Measurements from ENCODE around the gene ATF6B. TPM values are rescaled to one million over a fixed set of nuclear protein-coding genes. Genes with fewer than 3 reads are reported as not detected.
A peak's percentile ranks its signal among the peaks of the same experiment; 100 is the strongest.

ATF6B gene
- total RNA-seq, 1 donor from 2014 or later, result 83.7 TPM

DNA sequence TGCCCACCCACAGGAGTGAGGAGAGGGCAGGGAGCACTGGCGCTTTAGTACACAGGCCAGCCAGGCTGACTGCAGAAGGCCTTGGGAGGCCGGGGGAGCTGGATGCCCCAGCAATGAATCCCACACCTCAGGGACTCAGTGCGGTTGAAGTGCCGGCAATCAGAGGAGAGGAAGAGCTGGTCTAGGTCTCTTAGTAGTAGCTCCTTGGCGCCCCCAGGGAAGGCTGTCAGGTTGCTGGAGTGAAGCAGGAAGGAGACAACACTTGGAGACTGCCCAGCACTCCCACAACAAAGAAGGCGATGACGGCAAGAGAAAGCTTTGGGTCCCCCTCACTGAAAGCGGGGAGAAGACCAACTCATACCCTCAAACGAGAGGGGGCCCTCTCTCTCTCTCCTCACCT is 10.6 kb downstream of the ATF6B start:
- ATAC-seq (no peak), DNase-seq (no peak)
- intact Hi-C loops (cut with DNase I), result no loop called here
- TF ChIP-seq, protein P1, sequence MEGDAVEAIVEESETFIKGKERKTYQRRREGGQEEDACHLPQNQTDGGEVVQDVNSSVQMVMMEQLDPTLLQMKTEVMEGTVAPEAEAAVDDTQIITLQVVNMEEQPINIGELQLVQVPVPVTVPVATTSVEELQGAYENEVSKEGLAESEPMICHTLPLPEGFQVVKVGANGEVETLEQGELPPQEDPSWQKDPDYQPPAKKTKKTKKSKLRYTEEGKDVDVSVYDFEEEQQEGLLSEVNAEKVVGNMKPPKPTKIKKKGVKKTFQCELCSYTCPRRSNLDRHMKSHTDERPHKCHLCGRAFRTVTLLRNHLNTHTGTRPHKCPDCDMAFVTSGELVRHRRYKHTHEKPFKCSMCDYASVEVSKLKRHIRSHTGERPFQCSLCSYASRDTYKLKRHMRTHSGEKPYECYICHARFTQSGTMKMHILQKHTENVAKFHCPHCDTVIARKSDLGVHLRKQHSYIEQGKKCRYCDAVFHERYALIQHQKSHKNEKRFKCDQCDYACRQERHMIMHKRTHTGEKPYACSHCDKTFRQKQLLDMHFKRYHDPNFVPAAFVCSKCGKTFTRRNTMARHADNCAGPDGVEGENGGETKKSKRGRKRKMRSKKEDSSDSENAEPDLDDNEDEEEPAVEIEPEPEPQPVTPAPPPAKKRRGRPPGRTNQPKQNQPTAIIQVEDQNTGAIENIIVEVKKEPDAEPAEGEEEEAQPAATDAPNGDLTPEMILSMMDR (IDR thresholded peaks at IDR 0.05), result no peak
- no peaks in the 10 kb centered on the region for H3K27me3 ChIP-seq (ENCODE audit: low read depth)
- H3K9me3 ChIP-seq, result no peaks in the 10 kb centered on the region
- peaks cover 47% of the 10 kb centered on the region for H3K4me1 ChIP-seq
- peak overlapping the region; percentile 15 for H3K27ac ChIP-seq
- H3K4me3 ChIP-seq, result no peak overlapping the region
- peaks cover 72% of the 10 kb centered on the region for H3K36me3 ChIP-seq

DNA sequence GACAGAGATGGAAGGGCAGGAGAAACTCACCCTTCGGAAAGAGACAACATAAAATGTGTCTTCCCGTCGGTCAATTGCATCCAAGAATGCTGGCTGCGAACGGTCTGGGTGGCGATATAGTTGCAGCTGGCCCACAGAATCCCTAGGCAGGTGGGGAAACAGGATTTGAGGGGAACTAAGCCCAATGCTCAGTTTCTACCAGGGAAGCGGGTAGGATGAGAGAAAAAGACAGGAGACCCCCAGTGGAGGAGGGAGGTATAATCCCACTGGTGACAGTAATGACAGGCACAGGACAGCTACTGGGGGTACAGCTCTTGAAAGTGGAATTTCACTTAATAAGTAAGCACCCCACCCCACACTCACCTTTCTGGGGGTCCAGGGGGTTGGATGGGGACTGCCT is 11.4 kb downstream of the ATF6B start:
- Histone ChIP-seq H3K4me1 (peaks cover 53% of the 10 kb centered on the region), H3K4me3 (no peak overlapping the region), H3K27me3 (ENCODE audit: low read depth) (no peaks in the 10 kb centered on the region), H3K27ac (peak overlapping the region; percentile 11), H3K36me3 (peaks cover 64% of the 10 kb centered on the region), H3K9me3 (no peaks in the 10 kb centered on the region)
- TF ChIP-seq, protein P1 (IDR thresholded peaks at IDR 0.05), result peak; percentile 29
- ATAC-seq (no peak), DNase-seq (no peak)
- intact Hi-C loops (cut with DNase I), result no loop called here

DNA sequence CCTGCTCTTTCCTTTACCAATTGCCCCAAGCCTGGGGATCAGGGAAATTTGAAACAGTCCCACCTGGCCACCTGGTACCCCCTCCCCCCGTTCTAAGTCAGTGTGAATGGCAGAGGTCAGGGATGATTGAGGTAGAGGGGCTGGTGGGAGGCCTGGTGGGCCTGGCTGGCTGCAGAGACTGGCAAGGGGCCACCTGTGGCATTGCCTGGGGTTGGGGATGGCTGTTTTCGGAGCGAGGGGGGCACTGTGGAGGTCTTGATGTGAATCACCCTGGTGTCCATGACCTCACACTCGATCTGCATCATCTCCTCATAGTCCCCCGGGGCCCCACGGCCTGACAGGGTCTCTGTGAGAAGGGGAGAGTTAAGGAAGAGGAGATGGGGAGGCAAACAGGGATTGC is 12.4 kb downstream of the ATF6B start:
- H3K4me1 ChIP-seq, result peaks cover 63% of the 10 kb centered on the region
- peaks cover 53% of the 10 kb centered on the region for H3K36me3 ChIP-seq
- ATAC-seq (no peak), DNase-seq (no peak)
- no peak overlapping the region for H3K4me3 ChIP-seq
- intact Hi-C loops (cut with DNase I), result no loop called here
- H3K27ac ChIP-seq, result no peak overlapping the region
- TF ChIP-seq, protein P1 (IDR thresholded peaks at IDR 0.05), result no peak
- H3K27me3 ChIP-seq (ENCODE audit: low read depth), result no peaks in the 10 kb centered on the region
- no peaks in the 10 kb centered on the region for H3K9me3 ChIP-seq

- TF ChIP-seq, protein P1 (IDR thresholded peaks at IDR 0.05), result no peak
- Histone ChIP-seq H3K4me1 (peaks cover 70% of the 10 kb centered on the region), H3K36me3 (peaks cover 45% of the 10 kb centered on the region), H3K9me3 (no peaks in the 10 kb centered on the region), H3K27me3 (ENCODE audit: low read depth) (no peaks in the 10 kb centered on the region), H3K4me3 (no peak overlapping the region), H3K27ac (peak overlapping the region; percentile 85)
- no peak for DNase-seq
- no peak for ATAC-seq
- intact Hi-C loops (cut with DNase I), result no loop called here
Observed at GRCh38 chr6:32114796-32115195, 13.2 kb downstream of the ATF6B start.

DNA sequence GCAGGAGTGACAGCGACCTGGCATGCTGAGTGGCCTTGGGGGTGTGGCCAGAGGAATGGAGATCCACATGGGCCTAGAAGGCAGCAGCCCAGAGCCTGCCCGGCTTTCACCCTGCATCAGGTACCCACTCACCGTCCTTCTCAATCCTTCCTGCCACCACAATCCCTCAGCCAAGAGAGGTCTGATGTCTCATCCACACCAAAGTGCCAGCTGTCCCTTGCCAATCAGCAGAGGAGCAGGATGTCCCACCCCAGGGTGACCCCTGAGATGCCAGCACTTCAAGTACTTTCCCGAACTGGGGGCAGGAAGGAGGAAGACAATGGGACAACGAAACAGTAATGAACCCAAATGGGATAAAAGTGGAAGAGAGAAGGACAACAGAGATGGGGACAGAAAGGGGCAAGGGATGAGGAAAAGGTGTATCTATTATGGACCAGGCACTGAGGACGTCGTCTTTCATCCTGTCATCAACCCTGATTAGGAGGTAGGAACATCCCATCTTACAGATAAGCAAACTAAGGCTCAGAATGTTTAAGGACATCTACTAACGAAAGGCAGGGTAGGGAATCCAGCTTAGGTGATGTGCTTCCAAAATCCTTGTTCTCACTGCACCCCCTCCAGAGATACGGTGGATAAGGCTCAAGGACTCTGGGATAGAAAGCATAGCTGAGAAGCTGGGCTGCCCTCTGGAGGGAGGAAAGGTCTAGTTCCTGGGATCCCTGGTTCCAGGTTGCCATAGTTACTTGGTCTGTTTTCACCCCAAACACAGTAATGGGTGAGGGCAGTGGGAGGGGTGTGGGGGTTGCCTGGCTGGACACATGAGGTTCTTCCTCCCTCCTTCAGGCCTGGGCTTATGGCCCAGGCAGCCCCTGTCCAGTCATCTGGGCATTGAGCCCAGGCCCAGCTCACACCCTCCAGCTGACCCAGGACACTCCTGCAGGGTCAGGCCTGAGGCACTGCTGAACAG is 14.4 kb downstream of the ATF6B start:
- Histone ChIP-seq H3K36me3 (peaks cover 35% of the 10 kb centered on the region), H3K27me3 (ENCODE audit: low read depth) (no peaks in the 10 kb centered on the region), H3K9me3 (no peaks in the 10 kb centered on the region), H3K27ac (peak overlapping the region; percentile 85), H3K4me1 (peaks cover 66% of the 10 kb centered on the region), H3K4me3 (no peak overlapping the region)
- TF ChIP-seq, protein P1 (IDR thresholded peaks at IDR 0.05), result peak; percentile 29
- ATAC-seq, result peak; percentile 77 to 86
- peak; percentile 79 for DNase-seq
- intact Hi-C loops (cut with DNase I), result no loop called here

Data from lower lobe of right lung (tissue), 2 donors.